H54 (cell line): ENCODE results near the gene ACTL8.

Experiments used
- DNase-seq: peaks from one replicate; pipeline ENCODE4 v3.0.0; 2011; ENCODE audit warnings: low spot score, mixed read lengths; ENCODE audit not compliant: insufficient read length
- FAIRE-seq: peaks from 3 replicates; lab custom pipeline; 2011; peaks lifted over from hg19 to GRCh38; lab: Jason Lieb, UNC
- POLR2A ChIP-seq: IDR thresholded peaks from 2 replicates; pipeline ENCODE4 v1.6.1; 2011; ENCODE audit warnings: low read depth, mild to moderate bottlenecking, low read length

The ACTL8 gene

DNA sequence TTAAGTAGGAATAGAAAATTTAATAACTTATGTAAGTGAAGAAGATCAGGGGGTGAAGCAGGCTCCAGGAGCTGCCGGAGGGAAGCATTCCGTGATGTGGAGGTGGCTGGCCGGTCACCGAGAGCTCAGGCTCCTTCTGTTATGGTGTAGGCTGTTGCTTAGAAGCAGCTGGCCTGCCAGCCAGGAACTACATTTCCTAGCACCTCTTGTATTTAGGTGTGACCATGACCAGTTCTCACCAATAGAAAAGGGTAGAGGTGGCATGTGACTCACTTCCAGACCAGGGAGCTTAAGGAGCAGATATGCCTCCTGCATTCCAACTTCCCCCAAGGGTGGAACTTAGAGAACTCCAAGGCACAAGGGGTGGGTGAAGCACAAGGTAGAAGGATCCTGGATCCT, 120.7 kb downstream of the ACTL8 start:
- no peak for FAIRE-seq

More for the DNA sequence above, 120.7 kb downstream of the ACTL8 start:
- DNase-seq: no peak
- no peak for TF ChIP-seq POLR2A
